GM18505 (cell line): ENCODE results near the gene HDAC4.

Experiments used
- ATAC-seq: cut with Tn5 transposase; IDR thresholded peaks from one replicate; pipeline ENCODE4 v1.9.1; 2021; ENCODE audit not compliant: unreplicated experiment
- POLR2A ChIP-seq: IDR thresholded peaks from 4 replicates; pipeline ENCODE4 v1.6.1; 2011; ENCODE audit warnings: borderline replicate concordance; ENCODE audit not compliant: insufficient read depth, insufficient read length; ENCODE audit errors: extremely low read depth

The HDAC4 gene

GRCh38 chr2:239013678-239013976, 387.2 kb downstream of the HDAC4 start:
- ATAC-seq, result no peak
- TF ChIP-seq POLR2A, result no peak

GRCh38 chr2:239012936-239013677, 387.7 kb downstream of the HDAC4 start:
- TF ChIP-seq POLR2A, result no peak

GRCh38 chr2:239012228-239012627, 388.6 kb downstream of the HDAC4 start:
- ATAC-seq, result no peak
- no peak for TF ChIP-seq POLR2A

More at GRCh38 chr2:239012936-239013677, 387.7 kb downstream of the HDAC4 start:
- no peak for ATAC-seq

- ATAC-seq, result no peak
- no peak for TF ChIP-seq POLR2A
These were observed 391.2 kb downstream of the HDAC4 start for GRCh38 chr2:239009589-239009961.

GRCh38 chr2:239008677-239009588, 391.9 kb downstream of the HDAC4 start:
- no peak for ATAC-seq
- TF ChIP-seq POLR2A, result no peak

- TF ChIP-seq POLR2A, result no peak
- no peak for ATAC-seq
These were observed 392.8 kb downstream of the HDAC4 start for GRCh38 chr2:239008004-239008403.

GRCh38 chr2:239006622-239007285, 394.1 kb downstream of the HDAC4 start:
- ATAC-seq, result no peak
- TF ChIP-seq POLR2A, result no peak

- no peak for TF ChIP-seq POLR2A
- no peak for ATAC-seq
These were observed 395.2 kb downstream of the HDAC4 start for GRCh38 chr2:239005586-239005985.

GRCh38 chr2:239004274-239005015, 396.4 kb downstream of the HDAC4 start:
- ATAC-seq, result no peak
- TF ChIP-seq POLR2A, result no peak

- TF ChIP-seq POLR2A, result no peak
- ATAC-seq, result no peak
These were observed 397.1 kb downstream of the HDAC4 start for GRCh38 chr2:239003624-239004273.

- no peak for ATAC-seq
- no peak for TF ChIP-seq POLR2A
These were observed 397.7 kb downstream of the HDAC4 start for GRCh38 chr2:239002954-239003623.

- TF ChIP-seq POLR2A, result no peak
- ATAC-seq, result no peak
These were observed 398.2 kb downstream of the HDAC4 start for GRCh38 chr2:239002591-239002953.

GRCh38 chr2:239001794-239002193, 399.0 kb downstream of the HDAC4 start:
- TF ChIP-seq POLR2A, result no peak
- no peak for ATAC-seq

GRCh38 chr2:239000500-239001073, 400.2 kb downstream of the HDAC4 start:
- ATAC-seq, result no peak
- no peak for TF ChIP-seq POLR2A
